Endometrium (tissue), 2 donors: ENCODE results near the gene ZNF107.
"Not testable (repeated sequence)": the region's sequence is repeated elsewhere in the genome, so short reads cannot be mapped to it uniquely, and the experiment has no call there.

ENCODE experiments used
- FAIRE-seq: peaks from 2 replicates; lab custom pipeline; 2012; peaks lifted over from hg19 to GRCh38; lab: Jason Lieb, UNC
- donor health status: control.
- donor health status: control.

ZNF107 gene

DNA sequence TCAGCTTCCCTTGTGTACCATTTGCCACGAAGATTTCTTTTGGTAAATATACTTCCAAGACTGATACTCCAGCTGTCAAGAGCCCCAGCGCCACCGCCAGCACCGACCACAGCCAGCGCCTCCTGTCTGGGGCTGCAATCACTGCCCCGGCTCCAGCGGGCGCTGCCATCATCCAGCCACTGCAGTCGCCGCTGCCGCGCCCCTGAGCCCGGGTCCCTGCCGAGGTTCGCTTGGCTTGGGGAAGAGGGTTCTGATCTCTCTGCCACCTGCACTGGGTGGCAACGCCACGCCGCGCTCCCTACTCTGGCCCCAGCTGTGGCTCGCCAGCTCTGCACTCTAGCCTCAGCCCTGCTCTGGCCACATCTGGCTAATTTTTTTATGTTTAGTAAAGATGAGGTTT lies 70.6 kb downstream of the ZNF107 start:
- no peak for FAIRE-seq

DNA sequence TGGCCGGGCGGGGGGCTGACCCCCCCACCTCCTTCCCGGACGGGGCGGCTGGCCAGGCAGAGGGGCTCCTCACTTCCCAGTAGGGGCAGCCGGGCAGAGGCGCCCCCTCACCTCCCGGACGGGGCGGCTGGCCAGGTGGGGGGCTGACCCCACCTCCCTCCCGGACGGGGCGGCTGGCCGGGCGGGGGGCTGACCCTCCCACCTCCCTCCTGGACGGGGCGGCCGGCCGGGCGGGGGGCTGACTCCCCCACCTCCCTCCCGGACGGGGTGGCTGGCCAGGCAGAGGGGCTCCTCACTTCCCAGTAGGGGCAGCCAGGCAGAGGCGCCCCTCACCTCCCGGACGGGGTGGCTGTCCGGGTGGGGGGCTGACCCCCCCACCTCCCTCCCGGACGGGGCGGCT lies 72.5 kb downstream of the ZNF107 start:
- not testable (repeated sequence) for FAIRE-seq

DNA sequence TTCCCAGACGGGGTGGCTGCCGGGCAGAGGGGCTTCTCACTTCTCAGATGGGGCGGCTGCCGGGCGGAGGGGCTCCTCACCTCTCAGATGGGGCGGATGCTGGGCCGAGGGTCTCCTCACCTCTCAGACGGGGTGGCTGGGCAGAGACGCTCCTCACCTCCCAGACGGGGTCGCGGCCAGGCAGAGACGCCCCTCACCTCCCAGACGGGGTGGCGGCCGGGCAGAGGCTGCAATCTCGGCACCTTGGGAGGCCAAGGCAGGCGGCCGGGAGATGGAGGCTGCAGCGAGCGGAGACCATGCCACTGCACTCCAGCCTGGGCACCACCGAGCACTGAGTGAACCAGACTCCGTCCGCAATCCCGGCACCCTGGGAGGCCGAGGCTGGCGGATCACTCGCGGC lies 73.0 kb downstream of the ZNF107 start:
- not testable (repeated sequence) for FAIRE-seq

DNA sequence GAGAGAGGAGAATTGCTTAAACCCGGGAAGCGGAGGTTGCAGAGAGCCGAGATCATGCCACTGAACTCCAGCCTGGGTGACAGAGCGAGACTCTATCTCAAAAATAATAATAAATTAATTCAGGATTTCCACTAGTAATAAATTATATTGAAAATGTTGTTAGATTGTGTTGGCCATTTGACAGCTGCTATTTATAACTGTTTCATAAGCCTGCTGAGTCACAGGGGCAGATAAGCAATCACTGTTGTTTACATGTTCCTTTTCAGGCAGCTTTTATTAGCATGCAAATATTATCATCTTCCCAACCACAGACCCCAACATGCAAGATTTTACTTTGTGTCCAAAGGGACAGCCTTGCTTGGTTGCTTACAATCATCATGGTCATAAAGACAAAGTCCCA lies 78.7 kb downstream of the ZNF107 start:
- no peak for FAIRE-seq

DNA sequence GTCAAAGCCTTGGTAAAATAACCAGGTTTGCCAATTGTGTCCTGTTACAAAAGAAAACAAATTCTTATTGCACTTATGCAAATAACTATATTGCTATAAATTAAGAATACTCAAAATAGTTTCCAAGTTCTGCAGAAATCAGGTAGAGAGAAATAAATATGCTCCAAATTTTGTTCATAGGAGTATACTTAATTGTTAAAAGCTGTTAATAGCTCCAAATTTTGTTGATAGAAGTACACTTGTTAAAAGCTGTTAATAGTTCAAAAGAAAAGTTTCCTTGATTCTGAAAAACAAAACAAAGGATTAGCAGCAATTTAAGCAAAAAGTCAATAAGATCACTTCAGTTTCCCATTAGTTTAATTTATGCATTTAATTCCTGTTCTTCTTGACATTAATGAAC lies 81.9 kb downstream of the ZNF107 start:
- FAIRE-seq = no peak

DNA sequence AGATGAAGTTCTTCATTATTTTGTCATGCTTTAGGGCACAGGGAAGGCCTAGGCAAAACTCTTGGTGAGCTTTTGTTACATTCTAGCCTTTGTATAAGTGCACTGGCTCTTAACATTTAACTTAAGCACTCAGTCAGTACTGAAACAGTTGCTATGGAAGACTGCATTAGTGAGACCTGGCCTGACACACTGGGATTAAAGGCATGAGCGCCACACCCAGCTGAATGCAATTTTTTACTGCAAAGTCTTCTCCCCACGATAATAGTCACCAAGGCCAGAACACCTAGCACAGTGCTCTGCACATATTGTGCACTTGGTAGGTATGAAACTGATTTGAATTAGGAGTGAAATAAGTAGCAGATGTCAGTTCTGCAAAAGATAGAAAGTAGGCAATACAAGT lies 87.1 kb downstream of the ZNF107 start:
- no peak for FAIRE-seq

DNA sequence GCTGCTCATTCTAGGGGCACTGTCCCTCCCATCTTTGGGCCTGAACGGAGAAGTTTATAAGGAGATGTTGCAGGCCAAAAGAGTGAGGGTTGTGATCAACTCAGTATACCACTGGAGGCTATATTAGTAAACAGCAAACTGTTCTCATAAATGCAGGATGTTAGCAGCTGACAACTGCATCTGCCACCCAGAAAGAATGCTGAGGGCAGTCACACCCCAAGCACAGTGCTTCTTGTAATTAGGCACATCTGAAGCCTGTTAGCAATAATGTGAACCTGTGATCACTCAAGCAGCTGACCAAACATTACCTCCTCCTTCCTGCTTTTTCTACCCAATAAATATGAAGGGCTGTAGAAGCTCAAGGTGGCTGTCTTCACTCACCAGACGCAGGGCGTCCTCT lies 89.9 kb downstream of the ZNF107 start:
- FAIRE-seq = no peak

DNA sequence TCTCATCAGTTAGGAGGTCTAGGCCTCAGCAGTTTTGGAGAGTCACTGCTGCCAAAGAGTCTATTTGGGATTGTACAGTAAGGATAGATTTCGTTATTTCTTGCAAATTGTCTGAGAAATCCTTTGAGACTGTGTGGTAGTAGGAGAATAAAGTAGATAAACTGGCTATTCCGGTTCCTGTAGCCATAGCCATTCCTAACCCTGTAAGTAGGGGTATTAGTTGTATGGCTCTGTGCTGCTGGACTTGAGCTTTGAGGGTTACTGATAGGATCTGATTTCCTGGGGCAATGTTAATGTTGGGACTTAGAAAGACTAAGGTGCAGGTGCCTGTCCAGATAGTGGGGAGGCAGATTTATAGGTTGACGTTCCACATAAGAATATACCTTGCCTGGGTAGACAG lies 92.2 kb downstream of the ZNF107 start:
- FAIRE-seq = no peak
